H1 (cell line): Measurements from ENCODE around the gene KIF1C. TPM values are rescaled to one million over a fixed set of nuclear protein-coding genes. Genes with fewer than 3 reads are reported as not detected.
A peak's percentile ranks its signal among the peaks of the same experiment; 100 is the strongest.

Experiments
- CTCF ChIA-PET: fragments of 300-600 bp; sonication (Branson Sonifier 250); formaldehyde crosslinking; loops from one replicate; lab custom pipeline; 2021; ENCODE audit not compliant: partially characterized antibody; lab: Charles Lee
- POLR2A ChIA-PET: fragments of 300-600 bp; sonication (Branson Sonifier 250); formaldehyde crosslinking; loops from one replicate; lab custom pipeline; 2021; ENCODE audit warnings: inconsistent platforms; ENCODE audit not compliant: partially characterized antibody; lab: Charles Lee
- DNase-seq, 2 experiments: peaks; one replicate each; pipeline versions ENCODE4 v3.0.0 to v3.0.0-alpha.2; 2010 to 2022; ENCODE audit warnings: low spot score in 2 of 2, low read depth in 1 of 2, mixed read lengths in 1 of 2
- FAIRE-seq: peaks from 2 replicates; lab custom pipeline; 2011; peaks lifted over from hg19 to GRCh38; lab: Jason Lieb, UNC
- H2AFZ ChIP-seq: 2 replicates; pipeline ENCODE4 v1.8.1; 2012; ENCODE audit warnings: low read length, inconsistent platforms
- H2AK5ac ChIP-seq: 2 replicates; pipeline ENCODE4 v1.6.1; 2013; ENCODE audit warnings: low read depth, low read length
- H2BK120ac ChIP-seq: replicated peaks from 2 replicates; pipeline ENCODE3; 2013; ENCODE audit warnings: low read depth, low read length, inconsistent platforms
- H2BK12ac ChIP-seq: 2 replicates; pipeline ENCODE4 v1.6.1; 2013; ENCODE audit warnings: low read depth, low read length
- H2BK15ac ChIP-seq: 2 replicates; pipeline ENCODE4 v1.6.1; 2013; ENCODE audit warnings: low read length
- H2BK20ac ChIP-seq: 2 replicates; pipeline ENCODE4 v1.6.1; 2013; ENCODE audit warnings: low read length
- H2BK5ac ChIP-seq: 2 replicates; pipeline ENCODE4 v1.6.1; 2013; ENCODE audit warnings: low read depth, low read length
- H3K14ac ChIP-seq: 2 replicates; pipeline ENCODE4 v1.6.1; 2013; ENCODE audit warnings: inconsistent platforms; ENCODE audit not compliant: insufficient read length
- H3K18ac ChIP-seq: 2 replicates; pipeline ENCODE4 v1.6.1; 2013; ENCODE audit warnings: low read length; ENCODE audit errors: extremely low read depth
- H3K23ac ChIP-seq: 2 replicates; pipeline ENCODE4 v1.6.1; 2013; ENCODE audit warnings: inconsistent platforms; ENCODE audit not compliant: insufficient read length
- H3K23me2 ChIP-seq: 2 replicates; pipeline ENCODE4 v1.6.1; 2013; ENCODE audit warnings: low read depth, low read length
- H3K27ac ChIP-seq: 2 replicates; pipeline ENCODE4 v1.6.1; 2011; ENCODE audit warnings: low read depth, low read length, inconsistent platforms
- H3K27me3 ChIP-seq, 4 experiments: replicated peaks in 1 of 4; 1 replicate in 1 of 4; 2 replicates in 3 of 4; pipeline versions ENCODE4 v1.6.1 to v1.8.1; 2011 to 2013; ENCODE audit warnings: low read length in 3 of 4, mild to moderate bottlenecking in 3 of 4, inconsistent platforms in 2 of 4, mixed read lengths in 2 of 4, moderate library complexity in 1 of 4; ENCODE audit not compliant: control insufficient read depth in 3 of 4, insufficient read depth in 3 of 4; ENCODE audit errors: extremely low read depth in 1 of 4
- H3K36me3 ChIP-seq, 4 experiments: 2 replicates each; pipeline versions ENCODE4 v1.6.1 to v1.8.1; 2011 to 2013; ENCODE audit warnings: mild to moderate bottlenecking in 4 of 4, low read length in 3 of 4, moderate library complexity in 2 of 4, control low read depth in 1 of 4, inconsistent platforms in 1 of 4; ENCODE audit not compliant: insufficient read depth in 4 of 4, control insufficient read depth in 2 of 4
- H3K4ac ChIP-seq: replicated peaks from 2 replicates; pipeline ENCODE3; 2013; ENCODE audit warnings: low read length, low read depth, mixed read lengths, inconsistent platforms; ENCODE audit not compliant: insufficient read length
- H3K4me1 ChIP-seq, 4 experiments: replicated peaks in 1 of 4; 1 replicate in 1 of 4; 2 replicates in 3 of 4; pipeline versions ENCODE4 v1.6.1 to v1.8.1; 2011 to 2013; ENCODE audit warnings: low read length in 3 of 4, inconsistent platforms in 2 of 4, mixed read lengths in 1 of 4; ENCODE audit not compliant: insufficient read depth in 4 of 4, control insufficient read depth in 3 of 4
- H3K4me2 ChIP-seq, 2 experiments: 2 replicates each; pipeline versions ENCODE4 v1.6.1 to v1.8.1; 2011 to 2013; ENCODE audit warnings: low read depth in 2 of 2, low read length in 2 of 2, control low read depth in 1 of 2, inconsistent platforms in 1 of 2, mild to moderate bottlenecking in 1 of 2; ENCODE audit not compliant: insufficient read depth in 1 of 2
- H3K4me3 ChIP-seq, 4 experiments: fragments of 200-600, 300-600 bp in 1 of 4; sonication (generic), shearing (Covaris generic), sonication (Bioruptor Twin) in 1 of 4; 2 replicates each; pipeline versions ENCODE4 v1.5.1 to v1.8.1; 2011 to 2016; ENCODE audit warnings: low read length in 4 of 4, low read depth in 3 of 4, control low read depth in 2 of 4, inconsistent platforms in 2 of 4, mild to moderate bottlenecking in 2 of 4, mixed read lengths in 1 of 4, moderate library complexity in 1 of 4; ENCODE audit not compliant: insufficient read depth in 2 of 4; ENCODE audit errors: extremely low read depth in 1 of 4
- H3K56ac ChIP-seq: replicated peaks from 2 replicates; pipeline ENCODE3; 2013; ENCODE audit warnings: low read depth, mild to moderate bottlenecking, mixed read lengths, low read length, inconsistent platforms; ENCODE audit not compliant: insufficient read length
- H3K79me1 ChIP-seq: 2 replicates; pipeline ENCODE4 v1.6.1; 2013; ENCODE audit warnings: low read depth, low read length, control low read depth
- H3K79me2 ChIP-seq, 2 experiments: 2 replicates each; pipeline versions ENCODE4 v1.6.1 to v1.8.1; 2012 to 2013; ENCODE audit warnings: low read length in 2 of 2, mild to moderate bottlenecking in 2 of 2, inconsistent platforms in 1 of 2; ENCODE audit not compliant: insufficient read depth in 2 of 2, control insufficient read depth in 1 of 2
- H3K9ac ChIP-seq, 4 experiments: replicated peaks in 1 of 4; 1 replicate in 1 of 4; 2 replicates in 3 of 4; pipeline versions ENCODE4 v1.6.1 to v1.8.1; 2011 to 2013; ENCODE audit warnings: low read depth in 3 of 4, low read length in 3 of 4, control low read depth in 2 of 4, mild to moderate bottlenecking in 2 of 4, moderate library complexity in 2 of 4, inconsistent platforms in 1 of 4; ENCODE audit errors: extremely low read depth in 1 of 4
- H3K9me3 ChIP-seq, 2 experiments: 2 replicates each; pipeline versions ENCODE4 v1.6.1 to v1.8.1; 2012 to 2013; ENCODE audit warnings: mild to moderate bottlenecking in 2 of 2, moderate library complexity in 2 of 2, control low read depth in 1 of 2, inconsistent platforms in 1 of 2, low read depth in 1 of 2, low read length in 1 of 2, mixed read lengths in 1 of 2; ENCODE audit not compliant: insufficient read depth in 2 of 2
- H4K20me1 ChIP-seq, 2 experiments: replicated peaks in 1 of 2; 2 replicates each; pipeline versions ENCODE3 to v1.8.1; 2011 to 2013; ENCODE audit warnings: inconsistent platforms in 2 of 2, low read length in 2 of 2, mild to moderate bottlenecking in 1 of 2; ENCODE audit not compliant: insufficient read depth in 2 of 2, control insufficient read depth in 1 of 2
- H4K5ac ChIP-seq: 2 replicates; pipeline ENCODE4 v1.6.1; 2013; ENCODE audit warnings: low read length, low read depth, mixed read lengths, inconsistent platforms; ENCODE audit not compliant: insufficient read length
- H4K8ac ChIP-seq: 2 replicates; pipeline ENCODE4 v1.8.0; 2013; ENCODE audit warnings: mild to moderate bottlenecking, moderate library complexity, low read length, inconsistent platforms; ENCODE audit not compliant: insufficient read depth; ENCODE audit errors: extremely low read depth
- H4K91ac ChIP-seq: replicated peaks from 2 replicates; pipeline ENCODE3; 2013; ENCODE audit warnings: low read length, mixed read lengths, inconsistent platforms; ENCODE audit not compliant: insufficient read length
- CHD1 ChIP-seq: IDR thresholded peaks from 2 replicates; pipeline ENCODE4 v1.6.1; 2012; ENCODE audit warnings: low read depth, low read length, improper control_type of control experiment
- FOSL1 ChIP-seq: IDR thresholded peaks from 2 replicates; pipeline ENCODE4 v1.6.1; 2011; ENCODE audit warnings: mild to moderate bottlenecking, low read depth, low read length, moderate library complexity; ENCODE audit not compliant: insufficient read depth
- NANOG ChIP-seq: IDR thresholded peaks from 2 replicates; pipeline ENCODE4 v1.6.1; 2011; ENCODE audit warnings: low read length, low read depth, mild to moderate bottlenecking, inconsistent platforms; ENCODE audit not compliant: insufficient read depth, poor library complexity, severe bottlenecking
- PHF8 ChIP-seq: fragments of 200-600 bp; sonication (generic); conservative IDR thresholded peaks from 2 replicates; pipeline ENCODE4 v1.7.1; 2012; ENCODE audit warnings: low read depth, mild to moderate bottlenecking, inconsistent platforms, low read length, moderate library complexity
- SIN3A ChIP-seq, 2 experiments: IDR thresholded peaks in 1 of 2; conservative IDR thresholded peaks in 1 of 2; 2 replicates each; pipeline ENCODE4 v1.6.1; 2011 to 2012; ENCODE audit warnings: low read length in 2 of 2, improper control_type of control experiment in 1 of 2, low read depth in 1 of 2, mild to moderate bottlenecking in 1 of 2
- WGBS, 2 experiments: shearing (Covaris generic) in 1 of 2; methylation state at CpG; one replicate each; pipeline versions ENCODE4 v1.1.6 to v1.1.7; 2013 to 2015; ENCODE audit warnings: low lambda C conversion rate in 2 of 2, mixed read lengths in 2 of 2, inconsistent platforms in 1 of 2, low coverage in 1 of 2, missing lambda C conversion rate in 1 of 2; ENCODE audit not compliant: insufficient replicate concordance in 2 of 2, insufficient coverage in 1 of 2, insufficient read length in 1 of 2; ENCODE audit errors: extremely low coverage in 1 of 2, missing lambda C conversion rate in 1 of 2; 5-methylcytosine and 5-hydroxymethylcytosine counted together
- polyA plus RNA-seq, 7 experiments: library from polyadenylated mRNA; depleted of rRNA in 3 of 7; stranded (reverse) in 5 of 7; unstranded in 2 of 7; fragments of >200 nt in 5 of 7; fragments of 200-250 nt in 2 of 7; gene quantifications; 1 replicate in 5 of 7; 2 replicates in 1 of 7; 4 replicates in 1 of 7; pipeline versions ENCODE4 v1.2.1 to v1.2.3, GENCODE V29; 2011 to 2013; ENCODE audit warnings: missing spikeins in 2 of 7, mixed read lengths in 2 of 7
- total RNA-seq: library from RNA; stranded (reverse); fragmentation: NEBNext Ultra II Directional; extraction: Animal tissue kit (Norgen Biotek cat#: 25700); gene quantifications from 2 replicates; pipeline ENCODE4 v1.2.1, GENCODE V29; 2021

Gene KIF1C
- total and polyA plus RNA-seq, 2 of the 8 experiments (the other 6 are each of a cell fraction or from before 2014, with no cell fraction given), result 14.3 to 114 TPM

GRCh38 chr17:4999430-5000093, 1.8 kb downstream of the KIF1C start:
- Histone ChIP-seq H3K4me3 (peak overlapping the region; percentile 75 to 80 (median 78); a peak in 5 of 8 replicates), H3K4me2 (peak overlapping the region; percentile 97 to 100), H2AFZ (no peak overlapping the region), H3K23me2 (peaks cover 11% of the 10 kb centered on the region), H3K27ac (no peak overlapping the region), H3K14ac (no peak overlapping the region), H3K36me3 (peaks cover 17 to 36% (median 25%) of the 10 kb centered on the region in 4 experiments), H2BK12ac (0 out of 2 replicates have a peak overlapping the region, but pooled peaks have one; percentile 23), H3K27me3 (peaks cover 0 to 13% (median 1%) of the 10 kb centered on the region in 4 experiments; a peak in 3 of 7 replicates), H3K18ac (no peak overlapping the region), H2BK120ac (no peak overlapping the region), H3K79me2 (peaks cover 0 to 19% of the 10 kb centered on the region in 2 experiments; a peak in 2 of 4 replicates), H2AK5ac (no peak overlapping the region), H3K4ac (no peak overlapping the region), H4K20me1 (peaks cover 2 to 12% of the 10 kb centered on the region in 2 experiments), H3K4me1 (peaks cover 4 to 17% (median 8%) of the 10 kb centered on the region in 4 experiments), H4K8ac (no peak overlapping the region), H3K9me3 (no peaks in the 10 kb centered on the region), H2BK15ac (no peak overlapping the region), H4K91ac (no peak overlapping the region), H3K9ac (peak overlapping the region in 2 of 4 experiments; percentile 9 to 26; a peak in 1 of 7 replicates), H3K23ac (no peak overlapping the region), H4K5ac (no peak overlapping the region), H2BK5ac (peak overlapping the region; percentile 56; the same call in 1 of the 2 replicates), H3K56ac (no peak overlapping the region), H2BK20ac (no peak overlapping the region), H3K79me1 (peaks cover 11% of the 10 kb centered on the region)
- TF ChIP-seq CHD1 (no peak), FOSL1 (no peak), NANOG (no peak), SIN3A (conservative IDR thresholded peaks at IDR 0.05 in 1 of 2, IDR thresholded peaks at IDR 0.05 in 1 of 2; ENCODE audit: low read depth in 1 of 2, low read length in 2 of 2) (no peak), PHF8 (no peak)
- POLR2A ChIA-PET, result interaction anchor here (1.1 to 4.7 kb wide), 7 partner anchors 11 to 62 kb away, joined by 3 to 36 read pairs (median 15); partner anchors contain the start of genes CAMTA2, PFN1, RNF167 and SLC25A11
- WGBS, 2 experiments, result 78% methylated on average over 12 of the region's 12 CpGs; no CpG with 5 or more reads in 1 of the 2 experiments
- DNase-seq, result no peak
- no peak for FAIRE-seq
- CTCF ChIA-PET, result interaction anchor here (0.9 to 1.5 kb wide), 5 partner anchors 19 to 91 kb away, joined by 3 to 5 read pairs (median 4); partner anchors contain the start of genes RNF167 and SLC25A11
